RWPE1 (cell line): Measurements from ENCODE around the gene TRPM2.

Source experiments
- CTCF ChIA-PET: fragments of 350-600 bp; sonication (Branson Sonifier 250); formaldehyde crosslinking; extraction: SDS; loops from one replicate; lab custom pipeline; 2021; lab: Yijun Ruan, JAX
- POLR2A ChIA-PET: fragments of 400-600 bp; formaldehyde crosslinking; extraction: SDS; loops from one replicate; lab custom pipeline; 2020; ENCODE audit warnings: antibody characterized with exemption; ENCODE audit not compliant: low non-redundant PET; lab: Yijun Ruan, JAX
- DNase-seq: peaks from one replicate; pipeline ENCODE4 v3.0.0; 2012; ENCODE audit warnings: low spot score
- H3K27ac ChIP-seq: fragments of 450-650 bp; 2 replicates; pipeline ENCODE4 v1.5.1; 2017
- CTCF ChIP-seq: fragments of 450-650 bp; conservative IDR thresholded peaks from 2 replicates; pipeline ENCODE4 v1.5.1; 2017; ENCODE audit warnings: low read depth, mild to moderate bottlenecking

Gene TRPM2

GRCh38 chr21:44473915-44474555 is 120.6 kb downstream of the TRPM2 start:
- no peak for TF ChIP-seq CTCF
- DNase-seq = no peak
- ChIA-PET CTCF (interaction anchor here (1.0 kb wide), 1 partner anchor 37 kb away, joined by 3 read pairs; no protein-coding TSS in a partner anchor), POLR2A (no interaction called here)
- H3K27ac ChIP-seq = no peak overlapping the region

GRCh38 chr21:44475266-44475845 is 121.9 kb downstream of the TRPM2 start:
- no peak for DNase-seq
- ChIA-PET CTCF (no interaction called here), POLR2A (no interaction called here)
- no peak overlapping the region for H3K27ac ChIP-seq
- no peak for TF ChIP-seq CTCF

- H3K27ac ChIP-seq = no peak overlapping the region
- ChIA-PET CTCF (no interaction called here), POLR2A (no interaction called here)
- DNase-seq = no peak
- no peak for TF ChIP-seq CTCF
Observed at GRCh38 chr21:44477131-44477530, 123.7 kb downstream of the TRPM2 start.

- no peak overlapping the region for H3K27ac ChIP-seq
- DNase-seq = no peak
- POLR2A ChIA-PET = no interaction called here
- TF ChIP-seq CTCF = no peak
- CTCF ChIA-PET = interaction anchor here (1.0 kb wide), 1 partner anchor 316 kb away, joined by 3 read pairs; no protein-coding TSS in a partner anchor
Observed at GRCh38 chr21:44477712-44478111, 124.3 kb downstream of the TRPM2 start.

GRCh38 chr21:44478124-44478800 is 124.8 kb downstream of the TRPM2 start:
- ChIA-PET POLR2A (no interaction called here), CTCF (interaction anchor here (1.0 kb wide), 1 partner anchor 315 kb away, joined by 3 read pairs; no protein-coding TSS in a partner anchor)
- no peak for TF ChIP-seq CTCF
- DNase-seq = no peak
- no peak overlapping the region for H3K27ac ChIP-seq

- no peak for DNase-seq
- CTCF ChIA-PET = interaction anchor here (1.0 kb wide), 1 partner anchor 315 kb away, joined by 3 read pairs; no protein-coding TSS in a partner anchor
- POLR2A ChIA-PET = no interaction called here
- TF ChIP-seq CTCF = no peak
- H3K27ac ChIP-seq = no peak overlapping the region
Observed at GRCh38 chr21:44478801-44479167, 125.4 kb downstream of the TRPM2 start.
